Nephron progenitor cell (in vitro differentiated cells): ENCODE data around the gene PRSS38.

Experiments used
- DNase-seq: peaks from one replicate; pipeline ENCODE4 v3.0.0; 2021
- H3K27ac Mint-ChIP-seq: 2 replicates; pipeline ENCODE4 v1.8.0; 2021; ENCODE audit warnings: mild to moderate bottlenecking, moderate library complexity, mixed read lengths
- H3K27me3 Mint-ChIP-seq: 2 replicates; pipeline ENCODE4 v1.8.0; 2021; ENCODE audit warnings: mild to moderate bottlenecking, low read depth, mixed read lengths; ENCODE audit not compliant: poor library complexity
- H3K36me3 Mint-ChIP-seq: 2 replicates; pipeline ENCODE4 v1.8.0; 2021; ENCODE audit warnings: low read depth, mixed read lengths
- H3K4me1 Mint-ChIP-seq: 2 replicates; pipeline ENCODE4 v1.8.0; 2021; ENCODE audit warnings: mixed read lengths
- H3K4me3 Mint-ChIP-seq: 2 replicates; pipeline ENCODE4 v1.8.0; 2021; ENCODE audit warnings: mild to moderate bottlenecking, moderate library complexity, mixed read lengths
- H3K9me3 Mint-ChIP-seq: 2 replicates; pipeline ENCODE4 v1.8.0; 2021; ENCODE audit warnings: mild to moderate bottlenecking, moderate library complexity, mixed read lengths
- CTCF ChIP-seq: fragments of 200-600 bp; sonication (generic); IDR thresholded peaks from 2 replicates; pipeline ENCODE4 v1.5.0; 2021; ENCODE audit warnings: antibody characterized with exemption

The PRSS38 gene

GRCh38 chr1:227849251-227849650 lies 33.8 kb downstream of the PRSS38 start:
- Mint-ChIP-seq H3K27me3 (peaks cover 13% of the 10 kb centered on the region), H3K4me3 (no peak overlapping the region), H3K27ac (no peak overlapping the region), H3K4me1 (no peaks in the 10 kb centered on the region), H3K9me3 (peaks cover 25% of the 10 kb centered on the region), H3K36me3 (no peaks in the 10 kb centered on the region)
- no peak for TF ChIP-seq CTCF
- DNase-seq = no peak

GRCh38 chr1:227854189-227854588 lies 38.7 kb downstream of the PRSS38 start:
- Mint-ChIP-seq H3K27ac (no peak overlapping the region), H3K36me3 (no peaks in the 10 kb centered on the region), H3K4me1 (no peaks in the 10 kb centered on the region), H3K27me3 (peaks cover 10% of the 10 kb centered on the region), H3K4me3 (no peak overlapping the region), H3K9me3 (peaks cover 5% of the 10 kb centered on the region)
- DNase-seq = no peak
- TF ChIP-seq CTCF = no peak

GRCh38 chr1:227855687-227856086 lies 40.2 kb downstream of the PRSS38 start:
- H3K4me3 Mint-ChIP-seq = no peak overlapping the region
- peak overlapping the region; percentile 4 for H3K27ac Mint-ChIP-seq
- no peaks in the 10 kb centered on the region for H3K4me1 Mint-ChIP-seq
- TF ChIP-seq CTCF = no peak
- no peaks in the 10 kb centered on the region for H3K36me3 Mint-ChIP-seq
- H3K27me3 Mint-ChIP-seq = peaks cover 10% of the 10 kb centered on the region
- peaks cover 4% of the 10 kb centered on the region for H3K9me3 Mint-ChIP-seq
- DNase-seq = no peak

GRCh38 chr1:227856147-227856858 lies 40.8 kb downstream of the PRSS38 start:
- TF ChIP-seq CTCF = no peak
- Mint-ChIP-seq H3K4me3 (no peak overlapping the region), H3K9me3 (peaks cover 4% of the 10 kb centered on the region), H3K4me1 (no peaks in the 10 kb centered on the region), H3K27me3 (peaks cover 10% of the 10 kb centered on the region), H3K27ac (no peak overlapping the region), H3K36me3 (no peaks in the 10 kb centered on the region)
- DNase-seq = no peak

GRCh38 chr1:227864882-227865281 lies 49.4 kb downstream of the PRSS38 start:
- Mint-ChIP-seq H3K9me3 (peaks cover 12% of the 10 kb centered on the region), H3K27ac (no peak overlapping the region), H3K4me3 (no peak overlapping the region), H3K36me3 (no peaks in the 10 kb centered on the region), H3K27me3 (peaks cover 35% of the 10 kb centered on the region), H3K4me1 (no peaks in the 10 kb centered on the region)
- no peak for TF ChIP-seq CTCF
- no peak for DNase-seq

- H3K27me3 Mint-ChIP-seq = peaks cover 40% of the 10 kb centered on the region
- H3K9me3 Mint-ChIP-seq = peaks cover 30% of the 10 kb centered on the region
- DNase-seq = no peak
- H3K27ac Mint-ChIP-seq = no peak overlapping the region
- no peak overlapping the region for H3K4me3 Mint-ChIP-seq
- TF ChIP-seq CTCF = no peak
- no peaks in the 10 kb centered on the region for H3K4me1 Mint-ChIP-seq
- no peaks in the 10 kb centered on the region for H3K36me3 Mint-ChIP-seq
Measured at GRCh38 chr1:227869279-227869842, 53.9 kb downstream of the PRSS38 start.
